Muscle of back (tissue), 13 donors: Measurements from ENCODE around the gene OR2T10. TPM values are rescaled to one million over a fixed set of nuclear protein-coding genes. Genes with fewer than 3 reads are reported as not detected.
"Not testable (repeated sequence)": the region's sequence is repeated elsewhere in the genome, so short reads cannot be mapped to it uniquely, and the experiment has no call there.

Experiments
- DNase-seq, 3 donors: peaks; one replicate each; pipeline versions ENCODE4 v3.0.0 to v3.0.0-alpha.2; 2013
- long read RNA-seq, 9 donors: transcript quantifications; one replicate each; lab custom pipeline, GENCODE V29; 2026
- polyA plus RNA-seq, 10 donors: library from polyadenylated mRNA; unstranded; fragments of 120-200 nt; gene quantifications; one replicate each; pipeline ENCODE4 v1.2.1, GENCODE V29; 2013; ENCODE audit not compliant: insufficient read length in 10 of 10

OR2T10 gene
- not detected for polyA plus RNA-seq
- long read RNA-seq, donor 1, result 0 reads
- long read RNA-seq, donor 2, result 0 reads
- long read RNA-seq, donor 3, result 0 reads
- long read RNA-seq, donor 4, result 0 reads
- long read RNA-seq, donor 5, result 0 reads
- long read RNA-seq, donor 6, result 0 reads
- long read RNA-seq, donor 7, result 0 reads
- long read RNA-seq, donor 8, result 0 reads
- long read RNA-seq, donor 9, result 0 reads

- DNase-seq, result no peak
These were observed at the start of gene OR2T10 for GRCh38 chr1:248597589-248597988. Gene OR2T10 (minus strand): TSS chr1:248597700. CDS start chr1:248593768, 3,932 bp downstream.

- DNase-seq, result not testable (repeated sequence)
These were observed 47.7 kb upstream of the OR2T10 start, which contains the start of gene OR2T35 for GRCh38 chr1:248645178-248645577. Gene OR2T35 (minus strand): TSS chr1:248645278. CDS start chr1:248639258, 6,020 bp downstream.

- not testable (repeated sequence) for DNase-seq
These were observed 45.6 kb upstream of the OR2T10 start for GRCh38 chr1:248642971-248643651.

GRCh38 chr1:248641583-248641982 lies 44.1 kb upstream of the OR2T10 start:
- not testable (repeated sequence) for DNase-seq

- not testable (repeated sequence) for DNase-seq
These were observed 43.4 kb upstream of the OR2T10 start for GRCh38 chr1:248640906-248641305.

- not testable (repeated sequence) for DNase-seq
These were observed 42.2 kb upstream of the OR2T10 start for GRCh38 chr1:248639652-248640051.

GRCh38 chr1:248636612-248637011 lies 39.1 kb upstream of the OR2T10 start:
- DNase-seq, result not testable (repeated sequence)

GRCh38 chr1:248634991-248635390 lies 37.5 kb upstream of the OR2T10 start, which contains the start of gene OR2T11:
Gene OR2T11 (minus strand): TSS chr1:248635091. CDS start chr1:248627128, 7,963 bp downstream.
- DNase-seq, result not testable (repeated sequence)

- DNase-seq, result no peak
These were observed 34.0 kb upstream of the OR2T10 start for GRCh38 chr1:248631354-248632008.

GRCh38 chr1:248630551-248630950 lies 33.1 kb upstream of the OR2T10 start:
- no peak for DNase-seq

- DNase-seq, result no peak
These were observed 30.7 kb upstream of the OR2T10 start for GRCh38 chr1:248627971-248628844.

- no peak for DNase-seq
These were observed 28.5 kb upstream of the OR2T10 start for GRCh38 chr1:248625971-248626370.

GRCh38 chr1:248625166-248625565 lies 27.7 kb upstream of the OR2T10 start:
- no peak for DNase-seq

- DNase-seq, result peak in 1 of 3 donors; percentile 1
These were observed 25.1 kb upstream of the OR2T10 start for GRCh38 chr1:248622570-248623001.

GRCh38 chr1:248621770-248622169 lies 24.3 kb upstream of the OR2T10 start:
- DNase-seq, result no peak

- peak in 2 of 3 donors; percentile 3 to 11 for DNase-seq
These were observed 21.4 kb upstream of the OR2T10 start for GRCh38 chr1:248618878-248619277.

GRCh38 chr1:248618119-248618518 lies 20.6 kb upstream of the OR2T10 start:
- no peak for DNase-seq

- DNase-seq, result no peak
These were observed 16.2 kb upstream of the OR2T10 start for GRCh38 chr1:248613742-248614141.

- no peak for DNase-seq
These were observed 14.4 kb upstream of the OR2T10 start for GRCh38 chr1:248611883-248612414.

- no peak for DNase-seq
These were observed 12.8 kb upstream of the OR2T10 start for GRCh38 chr1:248610301-248610700.

GRCh38 chr1:248599396-248599795 lies 1.9 kb upstream of the OR2T10 start:
- no peak for DNase-seq
